Skeletal muscle tissue (tissue), 4 donors: ENCODE data around the gene ADAMTS13. TPM values are rescaled to one million over a fixed set of nuclear protein-coding genes. Genes with fewer than 3 reads are reported as not detected.

Experiments
- H3K27ac ChIP-seq: one replicate; pipeline ENCODE4 v1.7.0; 2013; ENCODE audit warnings: mild to moderate bottlenecking, low read depth, low read length, inconsistent platforms
- H3K27me3 ChIP-seq, 3 donors: one replicate each; pipeline ENCODE4 v1.7.0; 2013; ENCODE audit warnings: low read length in 3 of 3; ENCODE audit not compliant: control insufficient read depth in 3 of 3, insufficient read depth in 3 of 3
- H3K36me3 ChIP-seq, 3 donors: one replicate each; pipeline ENCODE4 v1.7.0; 2013; ENCODE audit warnings: low read length in 3 of 3; ENCODE audit not compliant: control insufficient read depth in 3 of 3, insufficient read depth in 3 of 3
- H3K4me1 ChIP-seq, 3 donors: one replicate each; pipeline ENCODE4 v1.7.0; 2013; ENCODE audit warnings: low read length in 3 of 3, mild to moderate bottlenecking in 3 of 3; ENCODE audit not compliant: control insufficient read depth in 3 of 3, insufficient read depth in 3 of 3
- H3K4me3 ChIP-seq, 3 donors: one replicate each; pipeline ENCODE4 v1.7.0; 2013; ENCODE audit warnings: low read length in 3 of 3
- H3K9ac ChIP-seq, 3 donors: one replicate each; pipeline ENCODE4 v1.7.0; 2013; ENCODE audit warnings: low read length in 3 of 3, mild to moderate bottlenecking in 3 of 3, moderate library complexity in 2 of 3, low read depth in 1 of 3
- H3K9me3 ChIP-seq, 3 donors: one replicate each; pipeline ENCODE4 v1.7.0; 2013; ENCODE audit warnings: low read length in 3 of 3; ENCODE audit not compliant: control insufficient read depth in 3 of 3
- total RNA-seq: library from RNA; depleted of rRNA; stranded (reverse); fragments of >200 nt; gene quantifications from one replicate; pipeline ENCODE4 v1.2.3, GENCODE V29; 2014
- donor health status: Osteomylitis.

ADAMTS13 gene
- total RNA-seq, 1 donor from 2014 or later = 1.6 TPM

GRCh38 chr9:133420392-133420827, 1.8 kb upstream of the ADAMTS13 start:
- no peak overlapping the region for H3K9ac ChIP-seq
- H3K36me3 ChIP-seq = peaks cover under 1 to 4% (median 2%) of the 10 kb centered on the region in 3 donors
- peaks cover 25 to 29% (median 27%) of the 10 kb centered on the region in 3 donors for H3K4me1 ChIP-seq
- no peaks in the 10 kb centered on the region for H3K9me3 ChIP-seq
- H3K27ac ChIP-seq = no peak overlapping the region
- no peak overlapping the region for H3K4me3 ChIP-seq
- peaks cover 0 to under 1% (median 0%) of the 10 kb centered on the region in 3 donors for H3K27me3 ChIP-seq

- Histone ChIP-seq H3K4me3 (no peak overlapping the region), H3K9me3 (no peaks in the 10 kb centered on the region), H3K36me3 (peaks cover 0 to 7% (median 5%) of the 10 kb centered on the region in 3 donors), H3K27me3 (peaks cover 6 to 13% (median 11%) of the 10 kb centered on the region in 3 donors), H3K9ac (no peak overlapping the region), H3K4me1 (peaks cover 11 to 25% (median 23%) of the 10 kb centered on the region in 3 donors), H3K27ac (no peak overlapping the region)
These were observed 1.0 kb downstream of the ADAMTS13 start for GRCh38 chr9:133423216-133423615.

- Histone ChIP-seq H3K4me1 (peaks cover 8 to 17% (median 17%) of the 10 kb centered on the region in 3 donors), H3K27me3 (peaks cover 6 to 14% (median 11%) of the 10 kb centered on the region in 3 donors), H3K4me3 (no peak overlapping the region), H3K36me3 (peaks cover 0 to 7% (median 5%) of the 10 kb centered on the region in 3 donors), H3K27ac (peak overlapping the region; percentile 74), H3K9ac (no peak overlapping the region), H3K9me3 (no peaks in the 10 kb centered on the region)
These were observed 2.0 kb downstream of the ADAMTS13 start for GRCh38 chr9:133424187-133424586.

GRCh38 chr9:133425049-133425632, 3.0 kb downstream of the ADAMTS13 start:
- H3K4me3 ChIP-seq = peak overlapping the region in 1 of 3 donors; percentile 13
- peak overlapping the region; percentile 33 to 53 (median 40) for H3K9ac ChIP-seq
- peaks cover 6 to 14% (median 11%) of the 10 kb centered on the region in 3 donors for H3K27me3 ChIP-seq
- H3K4me1 ChIP-seq = peaks cover 8 to 17% (median 14%) of the 10 kb centered on the region in 3 donors
- H3K27ac ChIP-seq = peak overlapping the region; percentile 74
- H3K9me3 ChIP-seq = no peaks in the 10 kb centered on the region
- peaks cover 0 to 7% (median 5%) of the 10 kb centered on the region in 3 donors for H3K36me3 ChIP-seq

- peaks cover 6 to 14% (median 11%) of the 10 kb centered on the region in 3 donors for H3K27me3 ChIP-seq
- peaks cover 0 to 7% (median 5%) of the 10 kb centered on the region in 3 donors for H3K36me3 ChIP-seq
- no peak overlapping the region for H3K4me3 ChIP-seq
- H3K9me3 ChIP-seq = no peaks in the 10 kb centered on the region
- H3K9ac ChIP-seq = no peak overlapping the region
- H3K4me1 ChIP-seq = peaks cover 8 to 17% (median 14%) of the 10 kb centered on the region in 3 donors
- H3K27ac ChIP-seq = no peak overlapping the region
These were observed 3.8 kb downstream of the ADAMTS13 start for GRCh38 chr9:133426011-133426410.

GRCh38 chr9:133427658-133428348, 5.6 kb downstream of the ADAMTS13 start:
- Histone ChIP-seq H3K4me3 (no peak overlapping the region), H3K27ac (no peak overlapping the region), H3K9ac (no peak overlapping the region), H3K4me1 (peaks cover 8 to 17% (median 14%) of the 10 kb centered on the region in 3 donors), H3K36me3 (peaks cover 0 to 7% (median 5%) of the 10 kb centered on the region in 3 donors), H3K27me3 (peaks cover 6 to 14% (median 11%) of the 10 kb centered on the region in 3 donors), H3K9me3 (no peaks in the 10 kb centered on the region)

- H3K36me3 ChIP-seq = peaks cover 0 to 7% (median 5%) of the 10 kb centered on the region in 3 donors
- no peak overlapping the region for H3K9ac ChIP-seq
- H3K4me1 ChIP-seq = peaks cover 8 to 17% (median 14%) of the 10 kb centered on the region in 3 donors
- no peak overlapping the region for H3K4me3 ChIP-seq
- H3K27ac ChIP-seq = no peak overlapping the region
- no peaks in the 10 kb centered on the region for H3K9me3 ChIP-seq
- H3K27me3 ChIP-seq = peaks cover 6 to 14% (median 11%) of the 10 kb centered on the region in 3 donors
These were observed 6.5 kb downstream of the ADAMTS13 start for GRCh38 chr9:133428617-133429101.

- no peaks in the 10 kb centered on the region for H3K9me3 ChIP-seq
- H3K9ac ChIP-seq = no peak overlapping the region
- H3K36me3 ChIP-seq = peaks cover 0 to 7% (median 5%) of the 10 kb centered on the region in 3 donors
- H3K4me3 ChIP-seq = no peak overlapping the region
- H3K27ac ChIP-seq = no peak overlapping the region
- H3K27me3 ChIP-seq = peaks cover 6 to 14% (median 11%) of the 10 kb centered on the region in 3 donors
- H3K4me1 ChIP-seq = peaks cover 8 to 17% (median 14%) of the 10 kb centered on the region in 3 donors
These were observed 7.0 kb downstream of the ADAMTS13 start for GRCh38 chr9:133429214-133429613.

GRCh38 chr9:133429641-133430161, 7.5 kb downstream of the ADAMTS13 start:
- no peak overlapping the region for H3K27ac ChIP-seq
- peaks cover 6 to 14% (median 11%) of the 10 kb centered on the region in 3 donors for H3K27me3 ChIP-seq
- H3K9me3 ChIP-seq = no peaks in the 10 kb centered on the region
- H3K36me3 ChIP-seq = peaks cover 0 to 7% (median 5%) of the 10 kb centered on the region in 3 donors
- no peak overlapping the region for H3K9ac ChIP-seq
- H3K4me1 ChIP-seq = peaks cover 8 to 15% (median 14%) of the 10 kb centered on the region in 3 donors
- no peak overlapping the region for H3K4me3 ChIP-seq
